NB4 (cell line): Measurements from ENCODE around the gene TBXAS1.

Experiments
- CTCF ChIP-seq: IDR thresholded peaks from one replicate; pipeline ENCODE4 v1.5.1; 2012; ENCODE audit warnings: low read depth, low read length
- MYC ChIP-seq: IDR thresholded peaks from 2 replicates; pipeline ENCODE4 v1.6.1; 2011; ENCODE audit warnings: low read depth, low read length
- POLR2A ChIP-seq: IDR thresholded peaks from 2 replicates; pipeline ENCODE4 v1.6.1; 2011; ENCODE audit warnings: mild to moderate bottlenecking; ENCODE audit not compliant: insufficient read length; ENCODE audit errors: extremely low read depth

- TF ChIP-seq POLR2A (no peak), MYC (no peak), CTCF (no peak)
Measured at GRCh38 chr7:139948167-139948566, 119.1 kb downstream of the TBXAS1 start.
